Coronary artery (tissue), 2 donors: ENCODE measurements around the gene AGRN.

Source experiments
- DNase-seq: peaks from one replicate; pipeline ENCODE4 v3.0.0-alpha.2; 2017; ENCODE audit warnings: low spot score
- H3K27ac ChIP-seq, 2 donors: fragments of 200-600 bp; sonication (generic); one replicate each; pipeline ENCODE4 v1.5.1; 2016 to 2019
- H3K4me3 ChIP-seq: fragments of 200-600 bp; sonication (generic); 2 replicates; pipeline ENCODE4 v1.5.1; 2016; ENCODE audit warnings: mild to moderate bottlenecking, moderate library complexity
- TF ChIP-seq, protein P1 (sequence below): fragments of 200-600 bp; sonication (generic); IDR thresholded peaks from one replicate; pipeline ENCODE4 v1.5.1; 2019; ENCODE audit warnings: antibody characterized with exemption

Gene AGRN

DNA sequence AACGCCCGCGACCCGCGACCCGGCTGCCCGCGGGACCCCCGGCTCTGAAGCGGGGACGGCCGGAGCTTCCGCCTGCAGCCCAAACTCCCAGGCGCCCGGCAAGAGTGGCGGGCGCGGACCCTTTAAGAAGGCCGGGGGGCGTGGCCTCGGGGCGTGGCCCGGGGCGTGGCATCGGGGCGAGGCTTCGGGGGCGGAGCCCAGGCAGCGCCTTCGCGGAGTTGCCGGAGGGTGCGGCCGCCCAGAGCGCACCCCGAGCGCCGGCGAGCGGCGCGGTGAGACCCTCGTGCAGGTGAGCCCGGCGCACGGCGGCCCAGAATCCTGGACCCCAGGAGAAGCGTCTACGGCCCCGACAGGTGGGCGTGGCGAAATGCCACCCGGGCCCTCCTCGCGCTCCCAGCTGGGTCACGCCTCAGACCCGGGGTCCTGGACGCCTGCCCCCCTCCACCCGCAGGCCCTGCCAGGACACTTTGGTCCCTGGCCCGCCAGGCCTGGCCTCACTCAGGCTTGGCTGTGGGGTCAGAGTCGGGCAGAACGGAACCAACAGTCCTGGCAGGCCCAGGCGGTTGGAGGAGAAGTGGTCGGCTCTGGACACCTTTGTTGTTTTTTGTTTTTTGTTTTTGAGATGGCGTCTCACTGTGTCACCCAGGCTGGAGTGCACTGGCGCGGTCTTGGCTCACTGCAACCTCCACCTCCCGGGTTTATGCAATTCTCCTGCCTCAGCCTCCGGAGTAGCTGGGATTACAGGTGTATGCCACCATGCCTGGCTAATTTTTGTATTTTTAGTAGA lies 39.8 kb downstream of the AGRN start:
- TF ChIP-seq, protein P1, sequence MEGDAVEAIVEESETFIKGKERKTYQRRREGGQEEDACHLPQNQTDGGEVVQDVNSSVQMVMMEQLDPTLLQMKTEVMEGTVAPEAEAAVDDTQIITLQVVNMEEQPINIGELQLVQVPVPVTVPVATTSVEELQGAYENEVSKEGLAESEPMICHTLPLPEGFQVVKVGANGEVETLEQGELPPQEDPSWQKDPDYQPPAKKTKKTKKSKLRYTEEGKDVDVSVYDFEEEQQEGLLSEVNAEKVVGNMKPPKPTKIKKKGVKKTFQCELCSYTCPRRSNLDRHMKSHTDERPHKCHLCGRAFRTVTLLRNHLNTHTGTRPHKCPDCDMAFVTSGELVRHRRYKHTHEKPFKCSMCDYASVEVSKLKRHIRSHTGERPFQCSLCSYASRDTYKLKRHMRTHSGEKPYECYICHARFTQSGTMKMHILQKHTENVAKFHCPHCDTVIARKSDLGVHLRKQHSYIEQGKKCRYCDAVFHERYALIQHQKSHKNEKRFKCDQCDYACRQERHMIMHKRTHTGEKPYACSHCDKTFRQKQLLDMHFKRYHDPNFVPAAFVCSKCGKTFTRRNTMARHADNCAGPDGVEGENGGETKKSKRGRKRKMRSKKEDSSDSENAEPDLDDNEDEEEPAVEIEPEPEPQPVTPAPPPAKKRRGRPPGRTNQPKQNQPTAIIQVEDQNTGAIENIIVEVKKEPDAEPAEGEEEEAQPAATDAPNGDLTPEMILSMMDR: no peak
- Histone ChIP-seq H3K4me3 (peak overlapping the region; percentile 77), H3K27ac (no peak overlapping the region)
- DNase-seq: peak; percentile 88

DNA sequence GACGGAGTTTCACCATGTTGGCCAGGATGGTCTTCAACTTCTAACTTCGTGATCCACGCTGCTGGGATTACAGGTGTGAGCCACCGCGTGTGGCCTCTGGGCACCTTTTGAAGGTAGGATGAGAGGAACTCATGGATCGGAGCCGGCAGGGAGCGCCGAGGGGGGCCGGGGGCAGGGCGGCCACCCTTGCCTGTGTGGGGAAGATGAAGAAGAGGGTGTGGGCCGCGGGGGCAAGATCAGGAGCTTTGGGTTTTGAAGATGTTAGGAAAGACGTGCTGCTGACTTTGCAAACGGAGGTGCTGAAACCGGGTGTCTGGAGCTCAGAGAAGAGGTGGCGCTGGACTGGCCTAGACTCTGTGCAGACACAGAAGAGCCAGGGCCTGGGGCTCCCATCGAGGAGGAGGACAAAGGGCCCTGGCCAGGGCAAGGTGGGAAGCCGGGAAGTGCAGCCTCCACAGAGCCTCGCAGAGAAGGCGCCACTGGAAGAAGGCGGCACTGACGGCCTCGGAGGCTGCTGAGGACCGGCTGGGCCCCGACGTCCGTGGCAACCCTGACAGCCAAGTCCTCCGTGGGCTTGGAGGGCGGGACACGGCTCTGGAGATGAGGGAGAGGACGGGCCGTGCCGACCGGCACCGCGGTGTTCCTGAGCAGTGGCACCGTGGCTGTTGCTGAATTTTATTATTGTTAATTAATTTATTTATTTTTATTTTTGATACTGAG lies 40.5 kb downstream of the AGRN start:
- H3K27ac ChIP-seq: no peak overlapping the region
- H3K4me3 ChIP-seq: no peak overlapping the region
- TF ChIP-seq, protein P1: no peak
- no peak for DNase-seq

DNA sequence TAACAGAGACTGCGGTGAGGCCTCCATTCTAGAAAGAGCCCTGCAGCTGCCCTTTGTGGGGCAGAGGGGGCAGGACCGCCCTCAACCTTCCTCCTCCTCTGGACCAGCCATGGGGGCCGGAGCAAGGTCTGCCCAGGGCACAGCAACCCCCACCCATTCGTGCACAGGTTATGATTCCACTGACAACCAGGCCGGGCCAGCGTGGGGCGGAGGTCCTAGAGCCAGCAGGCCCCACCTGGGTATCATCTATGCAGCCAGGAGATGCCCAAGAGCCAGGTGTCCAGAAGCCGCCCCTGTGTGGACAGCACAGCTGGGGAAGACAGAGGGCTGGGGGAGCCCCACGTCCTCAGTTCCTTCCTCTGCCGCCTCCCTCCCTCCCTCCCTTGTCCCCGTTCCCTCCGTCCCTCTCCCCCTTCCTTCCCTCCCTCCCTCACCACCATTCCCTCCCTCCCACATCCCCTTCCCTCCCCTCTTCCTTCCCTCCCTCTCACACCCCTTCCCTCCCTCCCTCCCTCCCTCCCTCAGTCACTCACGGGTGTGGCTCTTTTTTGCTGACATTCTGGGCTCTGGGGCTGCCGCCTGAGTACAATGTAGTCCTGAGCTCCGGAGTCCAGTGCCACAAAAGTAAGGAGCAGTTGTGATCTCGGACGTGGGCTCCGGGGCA lies 41.9 kb downstream of the AGRN start:
- Histone ChIP-seq H3K4me3 (no peak overlapping the region), H3K27ac (no peak overlapping the region)
- TF ChIP-seq, protein P1: no peak
- no peak for DNase-seq

DNA sequence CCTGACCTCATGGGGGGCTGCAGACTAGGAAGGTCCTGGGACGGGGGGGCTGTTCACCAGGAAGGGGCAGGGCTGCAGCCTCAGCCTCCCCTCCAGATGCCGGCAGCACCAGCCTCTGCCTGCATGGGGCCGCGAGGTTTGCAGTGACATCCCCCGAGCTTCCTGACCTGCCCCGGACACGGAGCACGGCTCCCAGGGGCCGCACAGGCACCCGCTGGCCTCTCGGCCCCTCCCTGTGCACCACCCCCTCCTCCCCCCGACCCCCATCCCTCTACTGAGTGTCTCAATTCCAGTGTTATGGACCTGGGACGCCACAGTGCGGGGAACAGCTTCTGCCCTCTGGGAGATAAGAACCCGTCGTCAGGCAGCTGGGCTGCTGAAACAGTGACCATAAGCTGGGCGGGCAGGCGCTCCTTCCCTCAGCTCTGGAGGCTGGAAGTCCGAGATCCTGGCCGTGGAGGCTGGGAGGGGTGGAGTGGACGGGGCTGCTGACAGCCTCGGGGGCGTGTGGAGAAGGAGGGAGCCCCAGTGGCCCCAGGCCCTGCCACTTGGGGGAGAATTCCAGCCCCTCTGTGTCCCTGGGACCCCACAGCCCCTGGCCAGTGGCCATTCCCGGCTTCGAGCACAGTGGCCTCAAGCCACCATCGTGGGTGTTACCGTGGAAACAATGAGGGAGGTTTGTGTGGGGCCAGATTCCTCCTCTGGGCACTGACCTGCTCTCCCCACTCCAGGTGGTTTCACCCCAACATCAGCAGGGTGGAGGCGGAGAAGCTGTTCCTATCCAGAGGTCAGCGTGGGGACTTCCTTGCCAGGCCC lies 42.6 kb downstream of the AGRN start:
- Histone ChIP-seq H3K27ac (no peak overlapping the region), H3K4me3 (no peak overlapping the region)
- DNase-seq: no peak
- TF ChIP-seq, protein P1: no peak

DNA sequence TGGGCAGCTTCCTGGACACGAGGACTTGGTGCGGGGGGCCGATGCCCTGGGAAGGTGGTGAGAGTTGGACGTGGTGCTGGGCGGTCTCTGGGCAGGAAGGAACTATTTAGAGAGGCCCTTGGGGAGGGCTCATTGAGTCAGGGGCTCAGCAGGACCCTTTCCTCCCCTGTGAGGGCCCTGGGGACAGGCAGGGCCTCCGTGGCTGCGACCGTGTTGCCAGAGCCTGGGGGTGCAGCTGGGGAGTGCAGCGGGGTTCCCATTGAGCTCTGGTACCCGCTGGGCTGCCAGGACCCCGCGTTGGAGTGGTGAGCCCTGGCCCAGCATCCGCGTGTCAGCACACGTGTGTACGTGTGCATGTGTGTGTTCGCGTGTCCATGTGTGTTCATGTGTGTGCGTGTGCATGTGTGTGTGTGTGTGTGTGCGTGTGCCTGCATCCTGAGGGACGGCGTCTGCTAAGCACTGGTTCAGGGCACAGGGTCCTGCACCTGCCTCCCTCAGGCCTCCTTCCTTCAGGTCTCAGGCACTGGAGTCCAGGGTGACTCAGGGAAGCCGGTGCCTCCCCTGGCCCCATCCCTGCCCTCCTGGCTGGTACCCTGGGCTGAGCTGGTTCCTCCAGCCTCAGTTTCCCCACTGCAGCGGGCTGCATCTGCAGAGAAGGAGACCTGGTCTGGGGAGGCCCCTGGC lies 43.5 kb downstream of the AGRN start:
- DNase-seq: no peak
- TF ChIP-seq, protein P1: no peak
- no peak overlapping the region for H3K4me3 ChIP-seq
- no peak overlapping the region for H3K27ac ChIP-seq
